ENCODE data around the gene FBXW7.
A peak's percentile ranks its signal among the peaks of the same experiment; 100 is the strongest.

The FBXW7 gene

DNA sequence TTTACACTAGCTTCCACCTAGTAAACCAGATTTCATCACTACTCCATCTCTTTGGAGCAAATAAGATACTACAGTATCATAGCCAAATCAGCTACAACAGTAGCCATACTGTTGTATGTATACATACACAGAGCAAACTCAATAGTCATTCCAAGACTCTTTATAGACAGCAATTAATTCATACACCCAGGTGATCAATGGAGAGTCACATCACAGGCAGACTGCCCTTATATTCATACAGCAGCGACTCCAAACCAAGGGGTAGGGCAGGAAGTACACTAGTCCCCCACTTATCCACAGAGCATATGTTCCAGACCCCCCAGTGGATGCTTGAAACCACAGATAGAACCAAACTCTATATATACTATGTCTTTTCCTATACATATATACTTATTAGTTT lies 76.6 kb downstream of the FBXW7 start:
- H2BK12ac ChIP-seq (ENCODE audit: low read length in 2 of 2) = no peak overlapping the region
- 93% methylated on average over 1 of the region's 1 CpG for WGBS
- DNase-seq = no peak
- no peak overlapping the region for H3K27ac ChIP-seq (ENCODE audit: low read length, poor library complexity, severe bottlenecking)
- no peak overlapping the region for H2AFZ ChIP-seq (ENCODE audit: low read depth, low read length)
- H4K8ac ChIP-seq (ENCODE audit: low read length) = no peak overlapping the region
- peaks cover 3% of the 10 kb centered on the region for H3K4me1 ChIP-seq (ENCODE audit: control insufficient read depth, insufficient read depth, low read depth, low read length)
- H3K27me3 ChIP-seq (ENCODE audit: control insufficient read depth in 1 of 2, insufficient read depth in 1 of 2, low read length in 2 of 2) = no peaks in the 10 kb centered on the region
- H2AK5ac ChIP-seq (ENCODE audit: low read length, severe bottlenecking) = no peak overlapping the region
- H3K4me2 ChIP-seq (ENCODE audit: low read length, poor library complexity, severe bottlenecking) = no peak overlapping the region
- H2BK5ac ChIP-seq (ENCODE audit: low read depth, low read length, poor library complexity, severe bottlenecking) = no peak overlapping the region
- no peak overlapping the region for H3K4me3 ChIP-seq (ENCODE audit: insufficient read depth in 1 of 2, low read depth in 1 of 2, low read length in 2 of 2)
- H2BK120ac ChIP-seq (ENCODE audit: low read depth, low read length) = no peak overlapping the region
- no peak overlapping the region for H3K23ac ChIP-seq (ENCODE audit: low read length in 2 of 2)
- no peak overlapping the region for H3K18ac ChIP-seq (ENCODE audit: low read depth in 1 of 2, low read length in 2 of 2)
- no peak overlapping the region for H3K9ac ChIP-seq (ENCODE audit: low read length)
- H3K14ac ChIP-seq (ENCODE audit: low read length in 2 of 2) = no peak overlapping the region
- peaks cover 11% of the 10 kb centered on the region for H3K79me1 ChIP-seq (replicated peaks; ENCODE audit: low read length, poor library complexity, severe bottlenecking)
- no peak overlapping the region for H2BK15ac ChIP-seq (ENCODE audit: low read depth, poor library complexity, severe bottlenecking)
- no peak overlapping the region for H4K91ac ChIP-seq (ENCODE audit: low read length)
- no peaks in the 10 kb centered on the region for H3K9me3 ChIP-seq (ENCODE audit: control insufficient read depth, low read length)
- H3K4ac ChIP-seq (ENCODE audit: low read depth in 1 of 2, low read length in 2 of 2) = no peak overlapping the region
- H3K36me3 ChIP-seq (ENCODE audit: control insufficient read depth in 1 of 2, insufficient read depth in 2 of 2, low read depth in 1 of 2, low read length in 2 of 2) = no peaks in the 10 kb centered on the region

DNA sequence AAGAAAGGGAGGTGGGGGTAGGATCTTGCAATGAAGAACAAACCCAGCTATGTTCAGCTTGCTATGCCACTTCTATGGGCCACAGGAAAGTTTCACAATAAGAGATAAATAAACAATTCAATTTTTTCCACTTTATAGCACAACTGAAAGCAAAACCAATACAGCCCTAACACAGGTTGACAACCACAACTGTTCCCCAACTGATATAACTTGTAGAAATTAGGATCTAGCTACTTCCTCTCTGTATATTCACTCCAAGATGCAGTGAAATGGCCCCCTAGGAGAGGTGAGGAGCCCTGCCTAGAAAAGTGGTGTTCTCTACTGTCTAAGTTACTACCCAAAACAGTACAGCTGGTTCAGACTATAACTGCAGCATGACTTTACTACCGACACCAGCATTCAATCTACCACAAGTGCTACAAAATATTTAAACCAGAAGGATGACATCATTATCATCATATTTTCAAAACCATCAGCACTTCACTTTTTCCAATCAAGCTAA lies 77.0 kb downstream of the FBXW7 start:
- Histone ChIP-seq H2BK15ac (ENCODE audit: low read depth, poor library complexity, severe bottlenecking) (no peak overlapping the region), H3K14ac (ENCODE audit: low read length in 2 of 2) (no peak overlapping the region), H3K27me3 (ENCODE audit: control insufficient read depth in 1 of 2, insufficient read depth in 1 of 2, low read length in 2 of 2) (no peaks in the 10 kb centered on the region), H2AK5ac (ENCODE audit: low read length, severe bottlenecking) (peak overlapping the region; percentile 80), H3K9me3 (ENCODE audit: control insufficient read depth, low read length) (no peaks in the 10 kb centered on the region), H3K27ac (ENCODE audit: low read length, poor library complexity, severe bottlenecking) (no peak overlapping the region), H2AFZ (ENCODE audit: low read depth, low read length) (no peak overlapping the region), H3K23ac (ENCODE audit: low read length in 2 of 2) (no peak overlapping the region), H2BK5ac (ENCODE audit: low read depth, low read length, poor library complexity, severe bottlenecking) (no peak overlapping the region), H4K91ac (ENCODE audit: low read length) (no peak overlapping the region), H3K4ac (ENCODE audit: low read depth in 1 of 2, low read length in 2 of 2) (no peak overlapping the region), H3K18ac (ENCODE audit: low read depth in 1 of 2, low read length in 2 of 2) (no peak overlapping the region), H2BK120ac (ENCODE audit: low read depth, low read length) (no peak overlapping the region), H3K9ac (ENCODE audit: low read length) (no peak overlapping the region), H3K79me1 (replicated peaks; ENCODE audit: low read length, poor library complexity, severe bottlenecking) (peaks cover 11% of the 10 kb centered on the region), H2BK12ac (ENCODE audit: low read length in 2 of 2) (no peak overlapping the region), H3K4me3 (ENCODE audit: insufficient read depth in 1 of 2, low read depth in 1 of 2, low read length in 2 of 2) (no peak overlapping the region), H3K4me1 (ENCODE audit: control insufficient read depth, insufficient read depth, low read depth, low read length) (peaks cover 3% of the 10 kb centered on the region), H4K8ac (ENCODE audit: low read length) (no peak overlapping the region), H3K36me3 (ENCODE audit: control insufficient read depth in 1 of 2, insufficient read depth in 2 of 2, low read depth in 1 of 2, low read length in 2 of 2) (no peaks in the 10 kb centered on the region), H3K4me2 (ENCODE audit: low read length, poor library complexity, severe bottlenecking) (no peak overlapping the region)
- WGBS = 93% methylated on average over 1 of the region's 1 CpG
- peak; percentile 61 for DNase-seq

DNA sequence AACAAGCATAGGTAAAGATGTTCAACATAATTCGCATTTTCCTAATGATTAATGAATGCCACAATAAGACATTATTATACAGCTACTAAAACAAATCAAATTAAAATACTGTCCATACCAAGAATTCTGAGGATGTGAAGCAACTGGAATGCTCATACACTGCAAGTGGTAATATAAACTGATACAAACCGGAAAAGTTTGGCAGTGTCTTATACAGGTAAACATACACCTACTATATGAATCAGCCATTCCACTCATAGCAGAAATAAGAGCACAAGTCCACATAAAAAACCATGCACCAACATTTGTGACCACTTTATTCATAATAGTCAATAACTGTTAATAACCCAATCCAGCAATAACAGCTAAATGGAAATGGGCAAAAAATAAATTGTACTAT lies 79.3 kb downstream of the FBXW7 start:
- H3K9me3 ChIP-seq (ENCODE audit: control insufficient read depth, low read length) = no peaks in the 10 kb centered on the region
- no peaks in the 10 kb centered on the region for H3K27me3 ChIP-seq (ENCODE audit: control insufficient read depth in 1 of 2, insufficient read depth in 1 of 2, low read length in 2 of 2)
- H2BK5ac ChIP-seq (ENCODE audit: low read depth, low read length, poor library complexity, severe bottlenecking) = no peak overlapping the region
- no peak overlapping the region for H4K8ac ChIP-seq (ENCODE audit: low read length)
- peaks cover 13% of the 10 kb centered on the region for H3K79me1 ChIP-seq (replicated peaks; ENCODE audit: low read length, poor library complexity, severe bottlenecking)
- no peak overlapping the region for H3K23ac ChIP-seq (ENCODE audit: low read length in 2 of 2)
- no peak overlapping the region for H3K4me2 ChIP-seq (ENCODE audit: low read length, poor library complexity, severe bottlenecking)
- H2AFZ ChIP-seq (ENCODE audit: low read depth, low read length) = no peak overlapping the region
- H2AK5ac ChIP-seq (ENCODE audit: low read length, severe bottlenecking) = no peak overlapping the region
- H3K36me3 ChIP-seq (ENCODE audit: control insufficient read depth in 1 of 2, insufficient read depth in 2 of 2, low read depth in 1 of 2, low read length in 2 of 2) = no peaks in the 10 kb centered on the region
- DNase-seq = no peak
- no peak overlapping the region for H3K27ac ChIP-seq (ENCODE audit: low read length, poor library complexity, severe bottlenecking)
- no peak overlapping the region for H4K91ac ChIP-seq (ENCODE audit: low read length)
- H2BK12ac ChIP-seq (ENCODE audit: low read length in 2 of 2) = no peak overlapping the region
- H2BK15ac ChIP-seq (ENCODE audit: low read depth, poor library complexity, severe bottlenecking) = no peak overlapping the region
- no peak overlapping the region for H3K4ac ChIP-seq (ENCODE audit: low read depth in 1 of 2, low read length in 2 of 2)
- H3K9ac ChIP-seq (ENCODE audit: low read length) = no peak overlapping the region
- H2BK120ac ChIP-seq (ENCODE audit: low read depth, low read length) = no peak overlapping the region
- no peak overlapping the region for H3K14ac ChIP-seq (ENCODE audit: low read length in 2 of 2)
- 100% methylated on average over 2 of the region's 2 CpGs for WGBS
- H3K4me3 ChIP-seq (ENCODE audit: insufficient read depth in 1 of 2, low read depth in 1 of 2, low read length in 2 of 2) = no peak overlapping the region
- no peaks in the 10 kb centered on the region for H3K4me1 ChIP-seq (ENCODE audit: control insufficient read depth, insufficient read depth, low read depth, low read length)
- no peak overlapping the region for H3K18ac ChIP-seq (ENCODE audit: low read depth in 1 of 2, low read length in 2 of 2)

DNA sequence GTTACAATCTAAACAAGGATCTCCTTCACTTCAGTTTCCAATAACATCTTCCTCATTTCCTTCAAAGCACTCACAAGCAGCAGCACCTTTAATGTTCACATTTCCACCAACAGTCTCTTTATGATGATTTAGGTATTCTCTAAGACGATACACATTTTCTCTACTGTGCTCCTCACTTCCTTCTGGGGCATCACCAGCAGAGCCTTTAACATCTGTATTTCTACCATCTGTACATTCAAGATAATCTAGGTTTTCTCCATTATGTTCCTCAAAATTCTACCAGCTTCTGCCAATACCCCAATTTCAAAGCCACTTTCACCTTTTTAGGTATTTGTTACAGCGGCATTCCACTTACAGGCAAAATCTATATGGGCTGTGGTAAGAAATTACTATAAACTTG lies 80.6 kb downstream of the FBXW7 start:
- no peak overlapping the region for H3K4me2 ChIP-seq (ENCODE audit: low read length, poor library complexity, severe bottlenecking)
- no peaks in the 10 kb centered on the region for H3K9me3 ChIP-seq (ENCODE audit: control insufficient read depth, low read length)
- H2BK120ac ChIP-seq (ENCODE audit: low read depth, low read length) = no peak overlapping the region
- no peak overlapping the region for H3K23ac ChIP-seq (ENCODE audit: low read length in 2 of 2)
- no peaks in the 10 kb centered on the region for H3K27me3 ChIP-seq (ENCODE audit: control insufficient read depth in 1 of 2, insufficient read depth in 1 of 2, low read length in 2 of 2)
- peaks cover 3% of the 10 kb centered on the region for H3K4me1 ChIP-seq (ENCODE audit: control insufficient read depth, insufficient read depth, low read depth, low read length)
- H2BK12ac ChIP-seq (ENCODE audit: low read length in 2 of 2) = no peak overlapping the region
- H4K91ac ChIP-seq (ENCODE audit: low read length) = no peak overlapping the region
- H3K4me3 ChIP-seq (ENCODE audit: insufficient read depth in 1 of 2, low read depth in 1 of 2, low read length in 2 of 2) = no peak overlapping the region
- H3K27ac ChIP-seq (ENCODE audit: low read length, poor library complexity, severe bottlenecking) = no peak overlapping the region
- WGBS = 92% methylated on average over 1 of the region's 2 CpGs
- H2BK5ac ChIP-seq (ENCODE audit: low read depth, low read length, poor library complexity, severe bottlenecking) = no peak overlapping the region
- no peak overlapping the region for H4K8ac ChIP-seq (ENCODE audit: low read length)
- H3K36me3 ChIP-seq (ENCODE audit: control insufficient read depth in 1 of 2, insufficient read depth in 2 of 2, low read depth in 1 of 2, low read length in 2 of 2) = no peaks in the 10 kb centered on the region
- no peak overlapping the region for H3K14ac ChIP-seq (ENCODE audit: low read length in 2 of 2)
- H3K9ac ChIP-seq (ENCODE audit: low read length) = no peak overlapping the region
- no peak overlapping the region for H3K18ac ChIP-seq (ENCODE audit: low read depth in 1 of 2, low read length in 2 of 2)
- no peak overlapping the region for H3K4ac ChIP-seq (ENCODE audit: low read depth in 1 of 2, low read length in 2 of 2)
- H2AK5ac ChIP-seq (ENCODE audit: low read length, severe bottlenecking) = no peak overlapping the region
- H3K79me1 ChIP-seq (replicated peaks; ENCODE audit: low read length, poor library complexity, severe bottlenecking) = peaks cover 14% of the 10 kb centered on the region
- H2BK15ac ChIP-seq (ENCODE audit: low read depth, poor library complexity, severe bottlenecking) = no peak overlapping the region
- no peak overlapping the region for H2AFZ ChIP-seq (ENCODE audit: low read depth, low read length)
- DNase-seq = no peak
